HG03103 (cell line): ENCODE measurements around the gene CHL1.
A peak's percentile ranks its signal among the peaks of the same experiment; 100 is the strongest.

Experiments
- ATAC-seq: cut with Tn5 transposase; IDR thresholded peaks from one replicate; pipeline ENCODE4 v1.9.1; 2021; ENCODE audit warnings: low read depth; ENCODE audit not compliant: unreplicated experiment

The CHL1 gene

GRCh38 chr3:196311-197148 is at the start of gene CHL1:
TSS of gene CHL1 (plus strand) at chr3:196763. CDS start at chr3:319777, 123,014 bp downstream.
- ATAC-seq, result no peak

GRCh38 chr3:151614-152189 is 44.9 kb upstream of the CHL1 start:
- ATAC-seq, result no peak

- no peak for ATAC-seq
Measured at GRCh38 chr3:159974-160373, 36.6 kb upstream of the CHL1 start.

GRCh38 chr3:166071-166470 is 30.5 kb upstream of the CHL1 start:
- ATAC-seq, result no peak

- ATAC-seq, result no peak
Measured at GRCh38 chr3:166799-167198, 29.8 kb upstream of the CHL1 start.

- no peak for ATAC-seq
Measured at GRCh38 chr3:173886-174285, 22.7 kb upstream of the CHL1 start.

GRCh38 chr3:184976-185375 is 11.6 kb upstream of the CHL1 start:
- no peak for ATAC-seq

- no peak for ATAC-seq
Measured at GRCh38 chr3:192215-192929, 4.2 kb upstream of the CHL1 start.

- ATAC-seq, result no peak
Measured at GRCh38 chr3:194001-194400, 2.6 kb upstream of the CHL1 start.

- no peak for ATAC-seq
Measured at GRCh38 chr3:194421-194820, 2.1 kb upstream of the CHL1 start.

- no peak for ATAC-seq
Measured at GRCh38 chr3:195666-196065, 897 bp upstream of the CHL1 start.

- ATAC-seq, result no peak
Measured at GRCh38 chr3:197149-197827, 725 bp downstream of the CHL1 start.

- ATAC-seq, result no peak
Measured at GRCh38 chr3:197828-198491, 1.4 kb downstream of the CHL1 start.

GRCh38 chr3:199835-200234 is 3.3 kb downstream of the CHL1 start:
- no peak for ATAC-seq

- ATAC-seq, result no peak
Measured at GRCh38 chr3:200758-201325, 4.3 kb downstream of the CHL1 start.

- no peak for ATAC-seq
Measured at GRCh38 chr3:204102-204501, 7.5 kb downstream of the CHL1 start.

GRCh38 chr3:207973-208372 is 11.4 kb downstream of the CHL1 start:
- no peak for ATAC-seq

GRCh38 chr3:210669-211068 is 14.1 kb downstream of the CHL1 start:
- ATAC-seq, result no peak

- ATAC-seq, result peak; percentile 64
Measured at GRCh38 chr3:212432-212831, 15.9 kb downstream of the CHL1 start.

GRCh38 chr3:217099-217813 is 20.7 kb downstream of the CHL1 start:
- no peak for ATAC-seq
